GM12875 (cell line): ENCODE results near the gene IL16.

ENCODE experiments used
- H3K4me3 ChIP-seq: one replicate; pipeline ENCODE4 v1.5.1; 2011; ENCODE audit warnings: low read depth, low read length, control low read depth
- TF ChIP-seq, protein P1 (sequence below): IDR thresholded peaks from 2 replicates; pipeline ENCODE4 v1.5.1; 2011; ENCODE audit warnings: low read depth, mild to moderate bottlenecking, control low read depth, inconsistent platforms, low read length, moderate library complexity, borderline replicate concordance; ENCODE audit not compliant: insufficient read depth

IL16 gene

DNA sequence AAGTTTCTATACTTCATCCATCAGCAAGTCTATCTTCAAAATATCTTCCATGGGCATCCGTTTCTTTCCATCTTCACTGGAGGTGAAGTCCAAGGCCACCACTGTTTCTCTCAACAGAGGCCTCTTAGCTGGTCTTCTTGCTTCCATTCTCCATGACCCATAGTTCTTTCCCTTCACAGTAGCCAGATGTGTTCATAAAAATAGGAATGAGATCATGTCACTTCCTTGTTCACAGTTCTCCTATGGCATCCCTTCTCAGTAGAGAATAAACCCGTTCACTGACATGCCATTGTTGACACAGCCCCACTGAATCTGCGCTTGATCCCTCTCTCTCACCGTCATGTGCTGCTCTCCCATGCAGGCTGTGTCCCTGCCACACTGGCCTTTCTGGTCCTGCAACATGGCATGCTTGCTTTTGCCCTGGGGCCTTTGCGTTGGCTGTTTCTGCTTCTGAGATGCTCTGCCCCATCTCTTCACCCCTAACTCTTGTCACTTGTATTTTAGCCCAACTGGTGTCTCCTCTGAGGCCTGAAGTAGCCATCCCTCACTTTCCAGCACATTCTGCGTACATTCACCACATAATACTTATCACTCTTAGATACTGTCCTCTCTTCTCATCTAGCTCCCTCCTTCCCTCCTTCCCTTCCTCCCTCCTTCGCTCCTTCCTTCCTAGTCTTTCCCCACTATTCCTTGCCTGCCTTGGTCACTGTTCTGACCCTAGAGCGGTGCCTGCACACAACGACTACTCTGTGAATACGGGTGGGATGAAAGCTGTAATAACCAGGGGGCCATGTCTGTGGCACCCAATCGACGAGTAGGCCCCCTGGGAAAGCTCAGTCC is 85.3 kb downstream of the IL16 start:
- no peak overlapping the region for H3K4me3 ChIP-seq
- TF ChIP-seq, protein P1, sequence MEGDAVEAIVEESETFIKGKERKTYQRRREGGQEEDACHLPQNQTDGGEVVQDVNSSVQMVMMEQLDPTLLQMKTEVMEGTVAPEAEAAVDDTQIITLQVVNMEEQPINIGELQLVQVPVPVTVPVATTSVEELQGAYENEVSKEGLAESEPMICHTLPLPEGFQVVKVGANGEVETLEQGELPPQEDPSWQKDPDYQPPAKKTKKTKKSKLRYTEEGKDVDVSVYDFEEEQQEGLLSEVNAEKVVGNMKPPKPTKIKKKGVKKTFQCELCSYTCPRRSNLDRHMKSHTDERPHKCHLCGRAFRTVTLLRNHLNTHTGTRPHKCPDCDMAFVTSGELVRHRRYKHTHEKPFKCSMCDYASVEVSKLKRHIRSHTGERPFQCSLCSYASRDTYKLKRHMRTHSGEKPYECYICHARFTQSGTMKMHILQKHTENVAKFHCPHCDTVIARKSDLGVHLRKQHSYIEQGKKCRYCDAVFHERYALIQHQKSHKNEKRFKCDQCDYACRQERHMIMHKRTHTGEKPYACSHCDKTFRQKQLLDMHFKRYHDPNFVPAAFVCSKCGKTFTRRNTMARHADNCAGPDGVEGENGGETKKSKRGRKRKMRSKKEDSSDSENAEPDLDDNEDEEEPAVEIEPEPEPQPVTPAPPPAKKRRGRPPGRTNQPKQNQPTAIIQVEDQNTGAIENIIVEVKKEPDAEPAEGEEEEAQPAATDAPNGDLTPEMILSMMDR, result no peak

DNA sequence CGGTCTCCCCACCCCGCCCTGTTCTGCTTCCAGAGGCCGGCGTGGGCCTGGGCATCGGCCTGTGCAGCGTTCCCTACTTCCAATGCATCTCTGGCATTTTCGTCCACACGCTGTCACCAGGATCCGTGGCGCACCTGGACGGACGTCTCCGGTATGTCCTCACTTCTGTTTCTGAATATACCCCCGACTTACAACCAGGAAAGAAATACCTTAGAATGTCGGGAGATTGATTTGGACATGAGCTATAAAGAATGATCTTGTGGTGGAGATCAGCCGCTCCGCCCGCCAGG is 85.9 kb downstream of the IL16 start:
- TF ChIP-seq, protein P1, result no peak
- H3K4me3 ChIP-seq, result no peak overlapping the region

DNA sequence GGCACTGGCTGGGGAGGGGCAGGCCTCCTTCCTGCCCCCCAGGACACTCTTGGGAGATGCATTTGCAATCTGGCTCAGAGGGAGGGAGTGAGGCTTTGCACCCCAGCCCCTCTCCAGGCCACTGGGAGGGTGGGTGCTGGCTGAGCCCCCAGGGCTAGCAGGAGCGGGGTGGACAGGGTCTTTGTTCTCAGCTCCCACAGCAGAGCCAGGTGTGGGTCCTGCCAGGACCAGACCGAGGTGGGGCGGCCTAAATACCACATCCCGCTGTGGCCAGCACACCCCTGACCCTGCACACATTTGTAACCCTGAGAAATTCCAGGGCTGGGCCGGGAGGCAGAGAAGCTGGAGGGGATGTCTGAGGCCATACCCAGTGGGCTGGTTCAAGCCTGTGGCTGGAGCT is 86.2 kb downstream of the IL16 start:
- TF ChIP-seq, protein P1, result no peak
- no peak overlapping the region for H3K4me3 ChIP-seq

- TF ChIP-seq, protein P1, result no peak
- no peak overlapping the region for H3K4me3 ChIP-seq
Measured at GRCh38 chr15:81284256-81285031, 87.8 kb downstream of the IL16 start.

DNA sequence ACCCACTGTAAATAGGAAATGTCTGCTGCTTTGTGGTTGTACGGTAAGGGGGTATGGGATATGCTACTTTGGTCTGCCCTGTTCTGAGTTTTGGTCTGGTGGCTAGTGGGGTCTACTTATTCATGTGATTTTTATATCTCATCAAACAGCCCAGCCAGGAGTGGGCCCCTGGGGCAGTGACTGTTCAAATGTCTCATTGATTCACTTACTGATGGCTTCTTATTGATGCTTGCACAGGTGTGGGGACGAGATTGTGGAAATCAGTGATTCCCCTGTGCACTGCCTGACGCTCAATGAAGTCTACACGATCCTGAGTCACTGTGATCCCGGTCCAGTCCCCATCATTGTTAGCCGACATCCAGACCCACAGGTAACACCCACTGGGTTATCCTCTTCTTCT is 88.8 kb downstream of the IL16 start:
- no peak overlapping the region for H3K4me3 ChIP-seq
- TF ChIP-seq, protein P1, result no peak

DNA sequence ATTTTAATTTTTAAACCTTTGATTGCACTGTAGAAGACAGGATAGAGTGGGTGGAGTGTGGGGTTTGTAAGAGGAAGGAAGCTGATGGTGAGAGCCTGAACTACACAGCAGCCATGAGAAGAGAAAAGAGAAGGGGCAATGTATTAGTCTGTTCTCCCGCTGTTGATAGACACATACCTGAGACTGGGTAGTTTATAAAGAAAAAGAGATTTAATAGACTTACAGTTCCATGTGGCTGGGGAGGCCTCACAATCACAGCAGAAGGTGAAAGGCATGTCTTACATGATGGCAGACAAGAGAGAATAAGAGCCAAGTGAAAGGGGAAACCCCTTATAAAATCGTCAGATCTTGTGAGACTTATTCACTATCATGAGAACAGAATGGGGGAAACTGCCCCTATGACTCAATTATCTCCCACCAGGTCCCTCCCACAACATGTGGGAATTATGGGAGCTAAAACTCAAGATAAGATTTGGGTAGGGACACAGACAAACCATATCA is 90.0 kb downstream of the IL16 start:
- no peak overlapping the region for H3K4me3 ChIP-seq
- TF ChIP-seq, protein P1, result no peak
